SU-DHL-6 (cell line): Measurements from ENCODE around the gene ABCA13.

ENCODE experiments used
- H2AFZ ChIP-seq: fragments of 200-600 bp; sonication (generic); 2 replicates; pipeline ENCODE4 v1.6.1; 2014; ENCODE audit warnings: low read depth, mild to moderate bottlenecking, moderate library complexity, mixed read lengths, antibody characterized with exemption, low read length; ENCODE audit not compliant: severe bottlenecking
- H3F3A ChIP-seq: fragments of 200-600 bp; shearing (Covaris generic); 2 replicates; pipeline ENCODE4 v1.6.0; 2016; ENCODE audit warnings: antibody characterized with exemption, mild to moderate bottlenecking; ENCODE audit not compliant: insufficient read depth
- H3K27ac ChIP-seq: fragments of 200-600 bp; sonication (generic); 2 replicates; pipeline ENCODE4 v1.5.1; 2016; ENCODE audit warnings: low read depth, mild to moderate bottlenecking, low read length, moderate library complexity, mixed read lengths
- H3K27me3 ChIP-seq: fragments of 200-600 bp; sonication (generic), shearing (Covaris generic); 2 replicates; pipeline ENCODE4 v1.6.0; 2014; ENCODE audit warnings: mild to moderate bottlenecking, low read length
- H3K36me3 ChIP-seq: fragments of 200-600 bp; sonication (generic); 2 replicates; pipeline ENCODE4 v1.6.1; 2014; ENCODE audit warnings: mild to moderate bottlenecking, low read length, mixed read lengths
- H3K4me2 ChIP-seq: fragments of 300-600, 200-600 bp; shearing (Covaris generic), sonication (generic); 2 replicates; pipeline ENCODE4 v1.6.0; 2014; ENCODE audit warnings: low read length, low read depth, mild to moderate bottlenecking; ENCODE audit not compliant: poor library complexity, severe bottlenecking
- H3K4me3 ChIP-seq: fragments of 200-600 bp; sonication (generic); 2 replicates; pipeline ENCODE4 v1.5.1; 2014; ENCODE audit warnings: antibody characterized with exemption, low read length, mild to moderate bottlenecking, mixed read lengths; ENCODE audit not compliant: insufficient read depth, poor library complexity, severe bottlenecking
- H3K79me2 ChIP-seq: fragments of 200-600 bp; sonication (generic); 2 replicates; pipeline ENCODE4 v1.6.1; 2014; ENCODE audit warnings: mild to moderate bottlenecking, low read length, moderate library complexity; ENCODE audit not compliant: insufficient read depth
- H3K9ac ChIP-seq: fragments of 200-600 bp; sonication (generic); 2 replicates; pipeline ENCODE4 v1.7.0; 2014; ENCODE audit warnings: mild to moderate bottlenecking, low read length
- H3K9me2 ChIP-seq: fragments of 200-600 bp; sonication (generic); replicated peaks from 2 replicates; pipeline ENCODE4 v1.6.1; 2014; ENCODE audit warnings: low read length; ENCODE audit not compliant: insufficient read depth
- H3K9me3 ChIP-seq: fragments of 200-600 bp; sonication (generic); 2 replicates; pipeline ENCODE4 v1.6.1; 2014; ENCODE audit warnings: low read length, mixed read lengths; ENCODE audit not compliant: insufficient read depth
- H4K20me1 ChIP-seq: fragments of 200-600 bp; sonication (generic); 2 replicates; pipeline ENCODE4 v1.6.1; 2014; ENCODE audit warnings: low read depth, mild to moderate bottlenecking, antibody characterized with exemption, low read length, moderate library complexity, mixed read lengths
- CTCF ChIP-seq: fragments of 200-600 bp; sonication (generic); IDR thresholded peaks from one replicate; pipeline ENCODE4 v1.5.1; 2017; ENCODE audit warnings: antibody characterized with exemption, mild to moderate bottlenecking, low read length, moderate library complexity; ENCODE audit not compliant: insufficient read depth, poor library complexity, severe bottlenecking
- EZH2phosphoT487 ChIP-seq: fragments of 200-600 bp; sonication (generic), shearing (Covaris generic); conservative IDR thresholded peaks from 2 replicates; pipeline ENCODE4 v1.6.1; 2018; ENCODE audit warnings: mild to moderate bottlenecking, antibody characterized with exemption, low read length, moderate library complexity, mixed read lengths

The ABCA13 gene

GRCh38 chr7:48635796-48636195, 464.5 kb downstream of the ABCA13 start:
- Histone ChIP-seq H3K9ac (no peak overlapping the region), H2AFZ (no peak overlapping the region), H4K20me1 (no peaks in the 10 kb centered on the region), H3K79me2 (no peaks in the 10 kb centered on the region), H3K4me3 (no peak overlapping the region), H3K36me3 (no peaks in the 10 kb centered on the region), H3K4me2 (no peak overlapping the region), H3F3A (no peaks in the 10 kb centered on the region), H3K27ac (no peak overlapping the region), H3K9me2 (no peaks in the 10 kb centered on the region), H3K27me3 (no peaks in the 10 kb centered on the region), H3K9me3 (no peaks in the 10 kb centered on the region)
- TF ChIP-seq EZH2phosphoT487 (no peak), CTCF (no peak)

DNA sequence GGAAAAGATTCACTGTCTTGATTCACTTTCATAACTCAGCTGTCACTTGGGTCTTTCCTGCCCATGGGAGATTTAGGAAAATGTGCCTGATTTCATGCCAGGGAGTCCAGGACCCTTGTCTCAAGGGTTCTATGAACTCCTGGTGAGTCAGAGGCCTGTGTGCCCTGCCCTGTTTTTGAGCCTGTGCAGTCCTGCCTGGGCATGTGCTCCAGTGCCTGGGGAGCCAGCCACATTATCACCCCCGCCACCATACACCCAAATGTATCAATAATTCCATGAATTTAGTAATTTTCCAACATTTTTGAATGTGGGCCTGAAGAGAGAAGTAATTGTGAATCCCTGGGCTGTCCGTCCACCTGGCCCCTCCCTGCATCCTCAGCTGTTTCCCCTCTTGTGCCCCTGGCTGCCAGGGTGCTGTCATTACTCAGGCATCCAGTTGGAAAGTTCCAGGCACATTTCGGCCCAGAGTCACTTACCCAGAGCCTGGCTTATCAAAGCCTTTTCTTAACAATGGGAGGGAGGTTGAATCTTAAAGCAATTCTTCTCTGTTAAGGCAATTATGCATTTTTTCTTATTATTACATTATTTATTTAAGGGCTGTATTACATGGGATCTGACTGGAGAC, 465.2 kb downstream of the ABCA13 start:
- no peaks in the 10 kb centered on the region for H3F3A ChIP-seq
- H3K9me3 ChIP-seq = no peaks in the 10 kb centered on the region
- no peaks in the 10 kb centered on the region for H3K27me3 ChIP-seq
- H3K36me3 ChIP-seq = no peaks in the 10 kb centered on the region
- no peak overlapping the region for H3K27ac ChIP-seq
- H3K4me2 ChIP-seq = no peak overlapping the region
- H3K79me2 ChIP-seq = no peaks in the 10 kb centered on the region
- no peak overlapping the region for H2AFZ ChIP-seq
- H4K20me1 ChIP-seq = no peaks in the 10 kb centered on the region
- TF ChIP-seq EZH2phosphoT487 (no peak), CTCF (no peak)
- H3K9ac ChIP-seq = no peak overlapping the region
- H3K4me3 ChIP-seq = no peak overlapping the region
- no peaks in the 10 kb centered on the region for H3K9me2 ChIP-seq

- H3K9me2 ChIP-seq = no peaks in the 10 kb centered on the region
- H2AFZ ChIP-seq = no peak overlapping the region
- H3K4me2 ChIP-seq = no peak overlapping the region
- H3K36me3 ChIP-seq = no peaks in the 10 kb centered on the region
- no peaks in the 10 kb centered on the region for H3K27me3 ChIP-seq
- no peak overlapping the region for H3K9ac ChIP-seq
- no peak for TF ChIP-seq EZH2phosphoT487
- H4K20me1 ChIP-seq = no peaks in the 10 kb centered on the region
- no peak overlapping the region for H3K4me3 ChIP-seq
- no peaks in the 10 kb centered on the region for H3K79me2 ChIP-seq
- H3K27ac ChIP-seq = no peak overlapping the region
- no peaks in the 10 kb centered on the region for H3F3A ChIP-seq
- H3K9me3 ChIP-seq = no peaks in the 10 kb centered on the region
Measured at GRCh38 chr7:48637382-48637781, 466.1 kb downstream of the ABCA13 start.

GRCh38 chr7:48638041-48638440, 466.8 kb downstream of the ABCA13 start:
- no peaks in the 10 kb centered on the region for H3F3A ChIP-seq
- H4K20me1 ChIP-seq = no peaks in the 10 kb centered on the region
- no peak overlapping the region for H3K27ac ChIP-seq
- no peaks in the 10 kb centered on the region for H3K27me3 ChIP-seq
- TF ChIP-seq CTCF = no peak
- no peak for TF ChIP-seq EZH2phosphoT487
- H3K9ac ChIP-seq = no peak overlapping the region
- H3K9me3 ChIP-seq = no peaks in the 10 kb centered on the region
- no peak overlapping the region for H3K4me2 ChIP-seq
- no peaks in the 10 kb centered on the region for H3K79me2 ChIP-seq
- no peak overlapping the region for H2AFZ ChIP-seq
- H3K9me2 ChIP-seq = no peaks in the 10 kb centered on the region
- no peaks in the 10 kb centered on the region for H3K36me3 ChIP-seq
- no peak overlapping the region for H3K4me3 ChIP-seq
